A549 (cell line): ENCODE data around the gene GNB1. TPM values are rescaled to one million over a fixed set of nuclear protein-coding genes. Genes with fewer than 3 reads are reported as not detected.

Experiments used
- ATAC-seq, 2 experiments: fragments of 200-7000 bp in 1 of 2; fragments of >200 bp in 1 of 2; cut with Nextera tagmentation in 1 of 2; cut with Tn5 transposase in 1 of 2; 3 replicates each; pipeline versions ENCODE4 v1.8.0 to v1.9.1; 2018 to 2020; ENCODE audit warnings: mild to moderate bottlenecking in 1 of 2, moderate library complexity in 1 of 2
- CTCF ChIA-PET: fragments of 300-600 bp; sonication (Branson Sonifier 250); formaldehyde crosslinking; extraction: SDS; loops from one replicate; lab custom pipeline; 2021; ENCODE audit warnings: antibody characterized with exemption, inconsistent platforms; lab: Yijun Ruan, JAX
- POLR2A ChIA-PET: fragments of 350-600 bp; formaldehyde crosslinking; extraction: SDS; loops from one replicate; lab custom pipeline; 2021; ENCODE audit warnings: antibody characterized with exemption, inconsistent platforms; lab: Yijun Ruan, JAX
- DNase-seq, 2 experiments: peaks; one replicate each; pipeline versions ENCODE4 v3.0.0 to v3.0.0-alpha.2; 2011 to 2016; ENCODE audit warnings: low read depth in 1 of 2, low spot score in 1 of 2
- FAIRE-seq: peaks from 2 replicates; lab custom pipeline; 2011; peaks lifted over from hg19 to GRCh38; lab: Jason Lieb, UNC
- H3K27ac ChIP-seq, 2 experiments: fragments of >200 bp; sonication (Bioruptor Twin); formaldehyde crosslinking; 3 replicates each; pipeline ENCODE4 v1.5.1; 2016 to 2017
- H3K4me1 ChIP-seq: fragments of >200 bp; sonication (Bioruptor Twin); formaldehyde crosslinking; 3 replicates; pipeline ENCODE4 v1.6.1; 2016
- H3K4me2 ChIP-seq: fragments of >200 bp; sonication (Bioruptor Twin); formaldehyde crosslinking; 3 replicates; pipeline ENCODE4 v1.6.1; 2016
- H3K4me3 ChIP-seq: fragments of >200 bp; sonication (Bioruptor Twin); formaldehyde crosslinking; 3 replicates; pipeline ENCODE4 v1.5.1; 2016
- H3K9me3 ChIP-seq: fragments of >200 bp; sonication (Bioruptor Twin); formaldehyde crosslinking; 3 replicates; pipeline ENCODE4 v1.6.1; 2016
- ATOH8 ChIP-seq: fragments of 250-450 bp; sonication (Bioruptor Pico); IDR thresholded peaks from 2 replicates; pipeline ENCODE4 v1.5.0; 2020; ENCODE audit warnings: low read depth, mild to moderate bottlenecking, moderate library complexity
- EHF ChIP-seq: fragments of 250-450 bp; sonication (Bioruptor Pico); IDR thresholded peaks from 2 replicates; pipeline ENCODE4 v1.5.0; 2020; ENCODE audit warnings: mild to moderate bottlenecking
- FOSB ChIP-seq: fragments of 250-450 bp; sonication (Bioruptor Pico); IDR thresholded peaks from 2 replicates; pipeline ENCODE4 v1.5.0; 2020; ENCODE audit warnings: mild to moderate bottlenecking, moderate library complexity
- FOXS1 ChIP-seq: fragments of 250-450 bp; sonication (Bioruptor Pico); IDR thresholded peaks from 2 replicates; pipeline ENCODE4 v1.5.0; 2020; ENCODE audit warnings: mild to moderate bottlenecking, moderate library complexity
- HEYL ChIP-seq: fragments of 250-450 bp; sonication (Bioruptor Pico); IDR thresholded peaks from 2 replicates; pipeline ENCODE4 v1.8.0; 2021; ENCODE audit warnings: mild to moderate bottlenecking, moderate library complexity
- HMGXB4 ChIP-seq: fragments of 250-450 bp; sonication (Bioruptor Pico); IDR thresholded peaks from 2 replicates; pipeline ENCODE4 v1.5.0; 2021; ENCODE audit warnings: mild to moderate bottlenecking, moderate library complexity, borderline replicate concordance
- HOXB5 ChIP-seq: fragments of 250-450 bp; sonication (Bioruptor Pico); IDR thresholded peaks from 2 replicates; pipeline ENCODE4 v1.5.0; 2020; ENCODE audit warnings: mild to moderate bottlenecking, moderate library complexity
- KDM1A ChIP-seq: fragments of 200-600 bp; sonication (generic); IDR thresholded peaks from 2 replicates; pipeline ENCODE4 v1.6.1; 2016; ENCODE audit warnings: low read depth, mild to moderate bottlenecking
- MAZ ChIP-seq: fragments of 150-350 bp; IDR thresholded peaks from 2 replicates; pipeline ENCODE4 v1.6.1; 2014; ENCODE audit warnings: antibody characterized with exemption, low read depth, low read length, borderline replicate concordance
- MYC ChIP-seq: IDR thresholded peaks from 2 replicates; pipeline ENCODE4 v1.6.1; 2012; ENCODE audit warnings: mild to moderate bottlenecking, inconsistent platforms, low read length, improper control_type of control experiment, borderline replicate concordance
- NPAS2 ChIP-seq: fragments of 250-450 bp; sonication (Bioruptor Pico); IDR thresholded peaks from 2 replicates; pipeline ENCODE4 v1.8.0; 2022; ENCODE audit warnings: mild to moderate bottlenecking, moderate library complexity, borderline replicate concordance
- RARB ChIP-seq: fragments of 250-450 bp; sonication (Bioruptor Pico); IDR thresholded peaks from 2 replicates; pipeline ENCODE4 v1.8.0; 2021; ENCODE audit warnings: mild to moderate bottlenecking, moderate library complexity
- RNF2 ChIP-seq: fragments of 200-600 bp; sonication (generic); IDR thresholded peaks from 2 replicates; pipeline ENCODE4 v1.6.1; 2016; ENCODE audit warnings: low read depth, mild to moderate bottlenecking, antibody characterized with exemption, moderate library complexity, borderline replicate concordance
- SMC3 ChIP-seq: fragments of >200 bp; sonication (Bioruptor Twin); formaldehyde crosslinking; IDR thresholded peaks from 3 replicates; pipeline ENCODE4 v1.6.1; 2018; ENCODE audit warnings: inconsistent platforms
- USF2 ChIP-seq: fragments of 450-650 bp; IDR thresholded peaks from 2 replicates; pipeline ENCODE4 v1.6.1; 2014; ENCODE audit warnings: antibody characterized with exemption
- ZNF302 ChIP-seq: fragments of 250-450 bp; sonication (Bioruptor Pico); IDR thresholded peaks from 2 replicates; pipeline ENCODE4 v1.9.0; 2021; ENCODE audit warnings: inconsistent platforms, mild to moderate bottlenecking, moderate library complexity
- WGBS: methylation state at CpG from one replicate; pipeline ENCODE4 v1.1.6; 2017; ENCODE audit errors: missing lambda C conversion rate; 5-methylcytosine and 5-hydroxymethylcytosine counted together
- polyA plus RNA-seq, 4 experiments: library from polyadenylated mRNA; depleted of rRNA in 3 of 4; stranded (reverse); fragments of >200 nt; fragmentation: RNase III in 1 of 4; extraction: RNeasy Plus Mini Kit Qiagen cat#74134 plus additional on column Dnase treatment in 1 of 4; gene quantifications; 2 replicates in 3 of 4; 3 replicates in 1 of 4; pipeline ENCODE4 v1.2.3, GENCODE V29; 2011 to 2017
- TF ChIP-seq, protein P1 (sequence below): fragments of >200 bp; sonication (Bioruptor Twin); formaldehyde crosslinking; IDR thresholded peaks from 3 replicates; pipeline ENCODE4 v1.5.1; 2016

Gene GNB1
- polyA plus RNA-seq, 2 of the 4 experiments (the other 2 are of a cell fraction), result 159 to 270 TPM

GRCh38 chr1:1754051-1754815 is 136.7 kb downstream of the GNB1 start:
- no peak for FAIRE-seq
- no peaks in the 10 kb centered on the region for H3K9me3 ChIP-seq
- ATAC-seq, result no peak
- no peak overlapping the region for H3K27ac ChIP-seq
- H3K4me3 ChIP-seq, result no peak overlapping the region
- peaks cover 16% of the 10 kb centered on the region for H3K4me1 ChIP-seq
- TF ChIP-seq SMC3 (no peak), EHF (CRISPR knock-in tag) (no peak), HEYL (CRISPR knock-in tag) (no peak), ZNF302 (CRISPR knock-in tag) (no peak)
- TF ChIP-seq, protein P1, sequence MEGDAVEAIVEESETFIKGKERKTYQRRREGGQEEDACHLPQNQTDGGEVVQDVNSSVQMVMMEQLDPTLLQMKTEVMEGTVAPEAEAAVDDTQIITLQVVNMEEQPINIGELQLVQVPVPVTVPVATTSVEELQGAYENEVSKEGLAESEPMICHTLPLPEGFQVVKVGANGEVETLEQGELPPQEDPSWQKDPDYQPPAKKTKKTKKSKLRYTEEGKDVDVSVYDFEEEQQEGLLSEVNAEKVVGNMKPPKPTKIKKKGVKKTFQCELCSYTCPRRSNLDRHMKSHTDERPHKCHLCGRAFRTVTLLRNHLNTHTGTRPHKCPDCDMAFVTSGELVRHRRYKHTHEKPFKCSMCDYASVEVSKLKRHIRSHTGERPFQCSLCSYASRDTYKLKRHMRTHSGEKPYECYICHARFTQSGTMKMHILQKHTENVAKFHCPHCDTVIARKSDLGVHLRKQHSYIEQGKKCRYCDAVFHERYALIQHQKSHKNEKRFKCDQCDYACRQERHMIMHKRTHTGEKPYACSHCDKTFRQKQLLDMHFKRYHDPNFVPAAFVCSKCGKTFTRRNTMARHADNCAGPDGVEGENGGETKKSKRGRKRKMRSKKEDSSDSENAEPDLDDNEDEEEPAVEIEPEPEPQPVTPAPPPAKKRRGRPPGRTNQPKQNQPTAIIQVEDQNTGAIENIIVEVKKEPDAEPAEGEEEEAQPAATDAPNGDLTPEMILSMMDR, result no peak
- POLR2A ChIA-PET, result no interaction called here
- WGBS, result 93% methylated on average over 40 of the region's 49 CpGs
- CTCF ChIA-PET, result interaction anchor here (1.4 kb wide), 1 partner anchor 152 kb away, joined by 6 read pairs; no protein-coding TSS in a partner anchor
- H3K4me2 ChIP-seq, result no peak overlapping the region
- no peak for DNase-seq

DNA sequence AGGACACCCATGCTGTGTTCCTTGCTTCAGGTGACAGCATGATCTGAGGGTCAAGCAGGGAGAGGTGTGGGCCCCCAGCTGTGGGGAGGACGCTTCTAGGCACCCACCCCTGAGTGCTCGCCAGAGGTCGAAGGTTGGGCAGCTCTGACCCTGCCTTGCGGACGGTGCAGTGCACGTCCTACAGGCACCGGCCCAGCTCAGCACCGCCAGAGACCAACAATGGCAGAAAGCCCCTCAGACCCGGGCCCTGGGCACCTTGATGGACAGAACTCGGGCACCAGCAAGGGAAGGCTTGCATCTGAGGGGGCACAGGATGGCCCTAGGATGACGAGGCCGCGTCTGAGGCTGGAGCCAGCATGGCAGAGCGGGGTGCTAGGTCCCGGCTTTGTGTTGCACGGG is 137.3 kb downstream of the GNB1 start:
- WGBS, result 86% methylated on average over 7 of the region's 16 CpGs
- Histone ChIP-seq H3K4me3 (no peak overlapping the region), H3K27ac (no peak overlapping the region), H3K4me1 (peaks cover 10% of the 10 kb centered on the region), H3K9me3 (no peaks in the 10 kb centered on the region), H3K4me2 (no peak overlapping the region)
- no peak for TF ChIP-seq MYC
- no peak for TF ChIP-seq FOSB (CRISPR knock-in tag)
- no peak for TF ChIP-seq USF2
- TF ChIP-seq MAZ, result no peak
- TF ChIP-seq RNF2, result no peak
- no peak for TF ChIP-seq RARB (CRISPR knock-in tag)
- no peak for TF ChIP-seq HOXB5 (CRISPR knock-in tag)
- no peak for TF ChIP-seq HMGXB4 (CRISPR knock-in tag)
- no peak for TF ChIP-seq FOXS1 (CRISPR knock-in tag)
- TF ChIP-seq NPAS2 (CRISPR knock-in tag), result no peak
- no peak for TF ChIP-seq ATOH8 (CRISPR knock-in tag)
- no peak for TF ChIP-seq KDM1A
- POLR2A ChIA-PET, result no interaction called here
- no peak for FAIRE-seq
- CTCF ChIA-PET, result interaction anchor here (1.4 kb wide), 1 partner anchor 153 kb away, joined by 6 read pairs; no protein-coding TSS in a partner anchor
- no peak for ATAC-seq
- no peak for DNase-seq
